ENCODE data around the gene EFNA3.

EFNA3 gene

GRCh38 chr1:155081472-155082300 lies 3.0 kb downstream of the EFNA3 start:
- TF ChIP-seq EZH2phosphoT487 (conservative IDR thresholded peaks at IDR 0.05; ENCODE audit: low read length) (0 out of 2 replicates have a peak, but pooled peaks have one; percentile 70), CTCF (IDR thresholded peaks at IDR 0.05; ENCODE audit: insufficient read depth, low read length, poor library complexity, severe bottlenecking) (no peak)
- Histone ChIP-seq H4K20me1 (ENCODE audit: low read depth, low read length) (no peaks in the 10 kb centered on the region), H3K27ac (ENCODE audit: low read depth, low read length) (no peak overlapping the region), H3K9ac (ENCODE audit: low read length) (no peak overlapping the region), H3K36me3 (ENCODE audit: low read length) (no peaks in the 10 kb centered on the region), H3K4me2 (ENCODE audit: low read depth, low read length, poor library complexity, severe bottlenecking) (no peak overlapping the region), H3K79me2 (ENCODE audit: insufficient read depth, low read length) (no peaks in the 10 kb centered on the region), H3K27me3 (ENCODE audit: low read length) (no peaks in the 10 kb centered on the region), H3K9me2 (replicated peaks; ENCODE audit: insufficient read depth, low read length) (no peaks in the 10 kb centered on the region), H3K9me3 (ENCODE audit: insufficient read depth, low read length) (no peaks in the 10 kb centered on the region), H3K4me3 (ENCODE audit: insufficient read depth, low read length, poor library complexity, severe bottlenecking) (no peak overlapping the region), H3F3A (ENCODE audit: insufficient read depth) (no peaks in the 10 kb centered on the region), H2AFZ (ENCODE audit: low read depth, low read length, severe bottlenecking) (no peak overlapping the region)

GRCh38 chr1:155082301-155083051 lies 3.8 kb downstream of the EFNA3 start:
- H3K4me3 ChIP-seq (ENCODE audit: insufficient read depth, low read length, poor library complexity, severe bottlenecking) = no peak overlapping the region
- no peaks in the 10 kb centered on the region for H3F3A ChIP-seq (ENCODE audit: insufficient read depth)
- no peak overlapping the region for H3K4me2 ChIP-seq (ENCODE audit: low read depth, low read length, poor library complexity, severe bottlenecking)
- H3K36me3 ChIP-seq (ENCODE audit: low read length) = no peaks in the 10 kb centered on the region
- no peak overlapping the region for H2AFZ ChIP-seq (ENCODE audit: low read depth, low read length, severe bottlenecking)
- H3K9me3 ChIP-seq (ENCODE audit: insufficient read depth, low read length) = no peaks in the 10 kb centered on the region
- no peaks in the 10 kb centered on the region for H3K79me2 ChIP-seq (ENCODE audit: insufficient read depth, low read length)
- TF ChIP-seq EZH2phosphoT487 (conservative IDR thresholded peaks at IDR 0.05; ENCODE audit: low read length) (no peak), CTCF (IDR thresholded peaks at IDR 0.05; ENCODE audit: insufficient read depth, low read length, poor library complexity, severe bottlenecking) (no peak)
- no peak overlapping the region for H3K9ac ChIP-seq (ENCODE audit: low read length)
- no peaks in the 10 kb centered on the region for H4K20me1 ChIP-seq (ENCODE audit: low read depth, low read length)
- H3K27me3 ChIP-seq (ENCODE audit: low read length) = no peaks in the 10 kb centered on the region
- no peak overlapping the region for H3K27ac ChIP-seq (ENCODE audit: low read depth, low read length)
- H3K9me2 ChIP-seq (replicated peaks; ENCODE audit: insufficient read depth, low read length) = no peaks in the 10 kb centered on the region

GRCh38 chr1:155083052-155083541 lies 4.5 kb downstream of the EFNA3 start:
- no peaks in the 10 kb centered on the region for H3K9me3 ChIP-seq (ENCODE audit: insufficient read depth, low read length)
- H3K9ac ChIP-seq (ENCODE audit: low read length) = no peak overlapping the region
- H3K27ac ChIP-seq (ENCODE audit: low read depth, low read length) = no peak overlapping the region
- H3K27me3 ChIP-seq (ENCODE audit: low read length) = no peaks in the 10 kb centered on the region
- no peak overlapping the region for H2AFZ ChIP-seq (ENCODE audit: low read depth, low read length, severe bottlenecking)
- no peak for TF ChIP-seq CTCF (IDR thresholded peaks at IDR 0.05; ENCODE audit: insufficient read depth, low read length, poor library complexity, severe bottlenecking)
- TF ChIP-seq EZH2phosphoT487 (conservative IDR thresholded peaks at IDR 0.05; ENCODE audit: low read length) = no peak
- H3K36me3 ChIP-seq (ENCODE audit: low read length) = no peaks in the 10 kb centered on the region
- no peak overlapping the region for H3K4me3 ChIP-seq (ENCODE audit: insufficient read depth, low read length, poor library complexity, severe bottlenecking)
- H3K4me2 ChIP-seq (ENCODE audit: low read depth, low read length, poor library complexity, severe bottlenecking) = no peak overlapping the region
- H4K20me1 ChIP-seq (ENCODE audit: low read depth, low read length) = no peaks in the 10 kb centered on the region
- H3F3A ChIP-seq (ENCODE audit: insufficient read depth) = no peaks in the 10 kb centered on the region
- H3K79me2 ChIP-seq (ENCODE audit: insufficient read depth, low read length) = no peaks in the 10 kb centered on the region
- H3K9me2 ChIP-seq (replicated peaks; ENCODE audit: insufficient read depth, low read length) = no peaks in the 10 kb centered on the region

Measured in SU-DHL-6 (cell line).